Naive B cell (primary cell): ENCODE results near the gene MBP. TPM values are rescaled to one million over a fixed set of nuclear protein-coding genes. Genes with fewer than 3 reads are reported as not detected.

Source experiments
- ATAC-seq, 2 donors: fragments of 150-1000 bp; cut with Tn5 transposase; 2 replicates each; pipeline ENCODE4 v1.10.0; 2021; ENCODE audit warnings: low read depth in 2 of 2, mild to moderate bottlenecking in 2 of 2, moderate library complexity in 2 of 2
- DNase-seq: peaks from one replicate; pipeline ENCODE4 v3.0.0; 2022
- H3K27ac Mint-ChIP-seq, 6 donors: one replicate each; pipeline ENCODE4 v1.8.0; 2020 to 2022; ENCODE audit warnings: mild to moderate bottlenecking in 6 of 6, mixed read lengths in 6 of 6, moderate library complexity in 5 of 6, inconsistent platforms in 2 of 6
- H3K27me3 Mint-ChIP-seq, 3 donors: one replicate each; pipeline ENCODE4 v1.8.0; 2021 to 2022; ENCODE audit warnings: mixed read lengths in 3 of 3, mild to moderate bottlenecking in 1 of 3
- H3K36me3 Mint-ChIP-seq, 2 donors: one replicate each; pipeline ENCODE4 v1.8.0; 2020 to 2022; ENCODE audit warnings: mixed read lengths in 2 of 2, inconsistent platforms in 1 of 2, mild to moderate bottlenecking in 1 of 2
- H3K4me1 Mint-ChIP-seq, 3 donors: one replicate each; pipeline ENCODE4 v1.8.0; 2020 to 2022; ENCODE audit warnings: mixed read lengths in 3 of 3, inconsistent platforms in 1 of 3, mild to moderate bottlenecking in 1 of 3, moderate library complexity in 1 of 3
- H3K4me3 Mint-ChIP-seq, 8 donors: one replicate each; pipeline ENCODE4 v1.8.0; 2020 to 2022; ENCODE audit warnings: mild to moderate bottlenecking in 8 of 8, mixed read lengths in 8 of 8, moderate library complexity in 8 of 8, inconsistent platforms in 2 of 8
- H3K9me3 Mint-ChIP-seq, 7 donors: one replicate each; pipeline ENCODE4 v1.8.0; 2020 to 2022; ENCODE audit warnings: mixed read lengths in 7 of 7, mild to moderate bottlenecking in 5 of 7, inconsistent platforms in 2 of 7, moderate library complexity in 1 of 7
- polyA plus RNA-seq, 6 donors: library from polyadenylated mRNA; unstranded; fragments of 300-500 nt; fragmentation: Illumina TruSeq; gene quantifications; one replicate each; pipeline ENCODE4 v1.2.3, GENCODE V29; 2021; ENCODE audit warnings: low read depth in 6 of 6

The MBP gene
- 10 to 100 TPM; 35.4 to 69.2 (median 66.6) TPM for polyA plus RNA-seq

DNA sequence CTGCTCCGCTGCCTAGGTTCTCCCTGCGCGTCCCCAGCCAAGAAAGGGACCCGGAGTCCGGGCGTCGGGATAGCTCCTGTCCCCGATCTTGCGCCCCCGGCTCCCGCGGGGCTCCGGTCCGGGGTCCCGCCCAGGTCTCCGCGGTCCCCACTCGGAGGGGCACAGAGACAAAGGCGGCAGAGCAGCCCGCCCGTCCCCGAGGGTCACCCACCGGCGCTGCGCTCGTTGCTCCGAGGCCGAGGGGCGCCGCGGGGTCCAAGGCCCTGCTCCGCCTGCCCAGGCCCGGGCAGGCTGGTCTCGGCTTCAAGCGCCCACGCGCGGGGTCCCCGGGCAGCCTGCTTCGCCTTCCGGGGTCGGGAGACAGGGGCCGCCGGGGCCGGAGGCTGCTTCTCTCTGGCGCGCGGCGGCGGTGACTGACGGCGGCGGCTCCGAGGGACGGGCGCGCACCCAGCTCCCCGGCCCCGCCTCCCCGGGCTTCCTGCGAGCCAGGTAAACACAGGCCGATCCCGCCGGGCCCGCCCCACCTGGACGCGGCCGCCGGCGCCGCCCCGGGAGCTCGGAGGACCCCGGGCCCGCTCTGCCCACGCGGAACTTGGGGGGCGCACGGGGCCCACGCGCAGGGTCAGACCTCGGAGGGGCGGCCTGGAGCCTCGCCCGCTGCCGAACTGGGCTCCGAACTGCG is at the start of gene MBP:
Gene MBP, minus strand, starts transcription at position 415 of the 682 bp plus-strand sequence. CDS start 27,522 bp downstream, outside the sequence.
- Mint-ChIP-seq H3K27me3 (no peaks in the 10 kb centered on the region), H3K4me1 (peaks cover 44 to 54% (median 53%) of the 10 kb centered on the region in 3 donors), H3K4me3 (peak within 1 kb of the TSS; percentile 88 to 98 (median 96)), H3K9me3 (no peaks in the 10 kb centered on the region), H3K36me3 (no peaks in the 10 kb centered on the region), H3K27ac (peak within 1 kb of the TSS; percentile 85 to 99 (median 98))
- ATAC-seq (peak; percentile 47 to 49), DNase-seq (peak; percentile 68)

DNA sequence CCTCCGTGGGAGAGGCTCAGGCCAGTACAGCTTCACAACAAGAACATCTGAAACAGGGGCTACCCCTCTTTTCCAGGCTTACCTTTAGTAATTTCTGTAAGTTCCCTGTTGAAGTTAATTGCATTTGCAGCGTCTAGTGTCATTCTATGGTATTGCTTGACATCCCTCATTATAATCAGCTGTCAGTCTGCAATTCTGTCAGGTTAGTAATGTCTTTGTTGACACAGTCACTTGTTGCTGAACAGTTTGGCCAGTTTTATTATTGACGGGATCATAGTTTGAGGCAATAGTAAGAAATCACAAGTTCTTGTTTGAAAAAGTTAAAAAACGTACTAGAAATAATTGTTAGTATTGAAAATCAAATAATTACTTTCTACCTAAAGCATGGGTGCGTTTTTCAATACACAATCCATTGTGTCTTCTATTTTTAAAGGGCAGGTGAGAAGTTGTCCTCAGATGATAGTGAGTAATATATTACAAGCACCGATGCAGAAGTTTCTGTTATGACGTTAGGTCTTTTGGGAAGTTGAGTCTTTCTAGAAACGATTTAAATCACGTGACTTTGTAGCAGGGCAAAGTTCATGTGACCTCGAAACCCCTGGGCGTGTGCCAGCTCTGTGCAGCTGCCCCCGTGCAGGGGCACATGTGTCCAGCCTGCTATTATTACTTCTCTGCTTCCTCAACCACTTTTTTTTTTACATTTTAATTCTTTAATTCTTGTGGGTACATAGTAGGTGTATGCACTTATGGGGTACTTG is 49.5 kb upstream of the MBP start:
- no peaks in the 10 kb centered on the region for H3K4me1 Mint-ChIP-seq
- DNase-seq, result no peak
- no peaks in the 10 kb centered on the region for H3K36me3 Mint-ChIP-seq
- ATAC-seq, result no peak
- H3K27me3 Mint-ChIP-seq, result peaks cover 0 to 8% (median 0%) of the 10 kb centered on the region in 3 donors
- H3K9me3 Mint-ChIP-seq, result peaks cover 0 to 11% (median 8%) of the 10 kb centered on the region in 7 donors
- no peak overlapping the region for H3K4me3 Mint-ChIP-seq
- no peak overlapping the region for H3K27ac Mint-ChIP-seq

DNA sequence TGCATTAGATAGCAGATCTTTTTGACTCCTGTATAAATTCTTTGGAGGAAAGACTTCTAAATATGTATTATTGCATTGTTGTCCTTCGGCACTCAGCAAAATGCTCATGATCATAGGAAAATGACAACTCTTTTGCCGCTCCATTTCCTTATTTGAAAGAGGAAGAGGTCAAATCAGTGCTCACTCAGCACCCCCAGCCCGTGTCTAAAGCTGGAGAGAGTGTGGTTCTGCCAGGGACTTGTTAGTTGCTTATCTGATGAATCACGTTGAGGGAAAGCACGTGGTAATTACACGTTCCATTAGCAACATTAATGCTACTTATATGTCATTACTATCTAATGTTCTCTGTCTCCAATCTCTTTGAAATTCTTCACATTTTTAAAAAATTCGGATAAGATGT is 46.0 kb upstream of the MBP start:
- Mint-ChIP-seq H3K9me3 (no peaks in the 10 kb centered on the region), H3K27me3 (peaks cover 0 to 4% (median 0%) of the 10 kb centered on the region in 3 donors), H3K36me3 (no peaks in the 10 kb centered on the region), H3K4me1 (no peaks in the 10 kb centered on the region), H3K27ac (no peak overlapping the region), H3K4me3 (no peak overlapping the region)
- DNase-seq, result no peak
- no peak for ATAC-seq

DNA sequence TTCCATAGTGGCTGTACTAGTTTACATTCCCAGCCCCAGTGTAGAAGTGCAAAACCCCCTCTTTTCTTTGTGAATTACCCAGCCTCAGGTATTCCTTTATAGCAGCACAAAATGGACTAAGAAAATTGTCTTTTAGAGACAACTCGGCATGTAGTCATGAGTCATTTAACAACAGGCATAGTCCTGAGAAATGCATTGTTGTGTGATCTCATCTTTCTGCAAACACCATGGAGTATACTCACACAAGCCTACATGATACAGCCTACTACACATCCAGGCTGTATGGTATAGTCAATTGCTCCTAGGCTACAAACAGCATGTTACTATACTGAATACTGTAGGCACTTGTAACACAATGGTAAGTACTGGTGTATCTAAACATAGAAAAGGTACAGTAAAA is 44.4 kb upstream of the MBP start:
- Mint-ChIP-seq H3K27ac (no peak overlapping the region), H3K4me1 (no peaks in the 10 kb centered on the region), H3K27me3 (no peaks in the 10 kb centered on the region), H3K4me3 (no peak overlapping the region), H3K9me3 (no peaks in the 10 kb centered on the region), H3K36me3 (no peaks in the 10 kb centered on the region)
- DNase-seq (no peak), ATAC-seq (no peak)

DNA sequence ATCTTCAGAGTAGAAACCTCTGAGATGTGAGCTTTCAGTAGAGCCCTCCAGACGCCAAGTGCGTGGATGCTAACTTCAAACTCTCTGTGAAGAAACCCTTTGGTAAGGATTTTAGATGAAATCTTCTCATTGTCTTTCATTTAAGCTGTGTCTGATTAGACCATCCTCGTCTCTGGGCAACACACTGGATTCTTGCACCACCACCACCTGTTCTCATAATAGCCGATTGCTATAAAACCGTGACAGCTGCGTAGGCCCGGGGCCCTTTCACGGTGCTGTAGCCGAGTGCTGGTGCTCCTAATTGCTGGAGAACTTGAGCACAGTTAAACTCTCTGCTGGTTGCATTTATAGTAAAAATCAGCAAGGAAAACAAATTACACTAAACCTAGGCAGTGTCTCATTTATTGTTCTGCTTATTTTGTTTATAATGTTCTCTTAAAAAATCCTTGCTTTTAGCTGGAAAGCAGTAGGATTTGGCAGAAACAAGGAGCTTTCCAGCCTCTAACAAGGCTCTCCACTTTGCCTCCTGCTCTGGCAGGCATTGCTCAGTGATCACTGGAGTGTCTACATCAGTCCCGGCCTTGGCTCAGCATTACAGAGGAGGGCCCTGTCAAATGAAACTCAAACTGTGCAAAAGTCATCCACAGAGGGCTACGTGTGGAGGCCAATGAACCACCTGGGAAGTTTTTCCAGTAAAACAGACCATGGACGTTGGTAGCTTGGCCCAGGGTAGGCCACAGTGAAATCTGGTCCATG is 40.9 kb upstream of the MBP start:
- Mint-ChIP-seq H3K9me3 (no peaks in the 10 kb centered on the region), H3K4me3 (no peak overlapping the region), H3K27ac (peak overlapping the region in 1 of 6 donors; percentile 47), H3K4me1 (no peaks in the 10 kb centered on the region), H3K27me3 (no peaks in the 10 kb centered on the region), H3K36me3 (no peaks in the 10 kb centered on the region)
- ATAC-seq, result no peak
- no peak for DNase-seq

DNA sequence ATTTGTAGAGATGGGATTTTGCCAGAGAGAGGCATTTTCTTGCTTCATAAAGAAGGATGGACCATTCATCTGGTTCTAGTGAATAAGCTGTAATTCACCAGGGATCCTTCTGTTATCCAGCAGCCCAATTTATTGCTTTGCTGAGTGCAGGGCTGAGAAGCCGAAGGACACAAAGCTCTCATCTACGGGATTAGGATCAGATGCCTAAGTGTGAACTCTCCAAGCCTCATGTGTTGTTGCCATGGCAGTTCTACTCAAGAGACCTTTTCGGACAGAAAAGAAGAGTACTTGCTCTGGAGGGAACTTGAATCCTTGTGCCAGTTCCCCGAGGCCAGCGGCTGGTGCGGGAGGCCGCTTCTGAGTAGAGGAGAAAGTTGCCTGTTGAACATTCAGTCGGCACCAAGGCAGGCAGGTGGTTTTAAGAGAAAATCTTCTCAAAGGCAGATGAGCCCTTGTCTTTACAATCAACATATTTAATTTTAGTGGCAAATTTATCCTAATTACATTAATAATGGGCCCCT is 38.4 kb upstream of the MBP start:
- no peaks in the 10 kb centered on the region for H3K36me3 Mint-ChIP-seq
- no peak overlapping the region for H3K27ac Mint-ChIP-seq
- ATAC-seq, result no peak
- H3K9me3 Mint-ChIP-seq, result no peaks in the 10 kb centered on the region
- no peak for DNase-seq
- no peaks in the 10 kb centered on the region for H3K4me1 Mint-ChIP-seq
- H3K4me3 Mint-ChIP-seq, result no peak overlapping the region
- H3K27me3 Mint-ChIP-seq, result peaks cover 2 to 5% (median 4%) of the 10 kb centered on the region in 3 donors

DNA sequence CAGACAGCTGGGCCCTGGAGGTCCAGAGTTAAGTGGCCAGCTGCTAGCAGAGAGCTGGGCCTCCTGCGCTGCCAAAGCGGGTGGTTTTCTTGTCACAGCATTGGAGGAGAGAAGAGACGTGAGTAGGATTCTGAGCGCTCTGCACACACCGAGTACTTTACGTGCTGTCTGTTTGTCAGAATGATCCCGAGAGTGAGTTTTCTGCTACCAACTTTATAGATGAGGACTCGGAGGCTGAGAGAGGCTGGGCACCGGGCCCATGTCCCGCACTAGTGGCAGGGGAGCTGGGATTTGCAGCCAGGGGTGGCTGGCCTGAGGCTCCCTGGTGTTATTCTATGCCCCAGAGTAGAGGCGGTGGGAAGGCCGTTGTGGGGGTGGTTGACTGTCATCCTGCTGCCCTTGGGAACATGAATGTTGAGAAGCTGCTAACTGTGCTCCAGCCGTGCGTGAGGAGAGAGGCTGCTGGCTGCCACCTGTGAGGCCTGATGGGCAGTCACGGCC is 36.3 kb upstream of the MBP start:
- DNase-seq, result no peak
- H3K4me3 Mint-ChIP-seq, result peak overlapping the region in 1 of 8 donors; percentile 55
- no peaks in the 10 kb centered on the region for H3K4me1 Mint-ChIP-seq
- peaks cover 0 to 3% of the 10 kb centered on the region in 2 donors for H3K36me3 Mint-ChIP-seq
- no peak for ATAC-seq
- H3K27ac Mint-ChIP-seq, result peak overlapping the region in 1 of 6 donors; percentile 31
- peaks cover 11 to 23% (median 23%) of the 10 kb centered on the region in 3 donors for H3K27me3 Mint-ChIP-seq
- H3K9me3 Mint-ChIP-seq, result no peaks in the 10 kb centered on the region

DNA sequence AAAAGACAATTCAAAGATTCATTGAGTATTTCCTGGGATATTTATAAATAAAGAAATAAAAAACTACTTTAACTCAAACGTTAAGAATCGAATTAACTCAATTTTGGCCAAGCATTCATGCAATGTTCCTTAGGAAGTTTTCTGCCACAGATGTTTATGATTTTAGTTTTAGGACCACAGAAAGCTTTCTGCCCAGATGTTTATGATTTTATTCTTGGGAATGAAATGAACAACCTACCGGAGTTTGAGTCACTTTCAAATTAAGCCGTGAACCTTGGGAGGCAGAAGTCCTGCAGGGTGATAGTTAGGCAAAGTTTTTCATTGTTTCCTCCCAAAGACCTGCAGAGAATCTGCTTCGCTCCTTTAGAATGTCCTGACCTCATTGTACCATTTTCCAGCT is 34.7 kb upstream of the MBP start:
- ATAC-seq, result no peak
- no peak for DNase-seq
- Mint-ChIP-seq H3K27ac (no peak overlapping the region), H3K4me1 (no peaks in the 10 kb centered on the region), H3K36me3 (peaks cover 3 to 5% of the 10 kb centered on the region in 2 donors), H3K4me3 (no peak overlapping the region), H3K27me3 (peaks cover 14 to 37% (median 37%) of the 10 kb centered on the region in 3 donors), H3K9me3 (no peaks in the 10 kb centered on the region)

DNA sequence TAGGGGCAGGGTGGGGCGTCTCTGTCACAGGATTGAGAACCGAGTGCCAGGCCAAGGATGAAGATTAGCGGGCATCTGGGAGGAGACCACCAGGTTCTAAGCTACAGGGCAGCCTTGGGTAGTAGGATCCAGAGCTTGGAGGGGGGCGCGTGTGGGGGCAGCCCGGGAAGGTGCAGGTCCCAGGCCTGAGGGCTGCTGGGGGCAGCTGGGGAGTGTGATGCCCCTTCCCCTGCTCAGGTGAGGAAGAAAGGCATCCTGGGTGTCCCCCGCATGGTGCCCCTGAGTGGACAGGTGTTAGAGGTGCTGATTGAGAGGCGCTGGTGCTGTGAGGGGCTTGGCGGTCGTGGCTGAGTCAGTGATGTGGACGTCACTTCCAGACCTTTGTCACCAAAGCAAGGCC is 33.9 kb upstream of the MBP start:
- peaks cover 14 to 37% (median 37%) of the 10 kb centered on the region in 3 donors for H3K27me3 Mint-ChIP-seq
- no peaks in the 10 kb centered on the region for H3K9me3 Mint-ChIP-seq
- peaks cover 3 to 5% of the 10 kb centered on the region in 2 donors for H3K36me3 Mint-ChIP-seq
- ATAC-seq, result no peak
- DNase-seq, result no peak
- no peak overlapping the region for H3K4me3 Mint-ChIP-seq
- peaks cover 0 to 4% (median 0%) of the 10 kb centered on the region in 3 donors for H3K4me1 Mint-ChIP-seq
- peak overlapping the region in 2 of 6 donors; percentile 27 to 47 for H3K27ac Mint-ChIP-seq

DNA sequence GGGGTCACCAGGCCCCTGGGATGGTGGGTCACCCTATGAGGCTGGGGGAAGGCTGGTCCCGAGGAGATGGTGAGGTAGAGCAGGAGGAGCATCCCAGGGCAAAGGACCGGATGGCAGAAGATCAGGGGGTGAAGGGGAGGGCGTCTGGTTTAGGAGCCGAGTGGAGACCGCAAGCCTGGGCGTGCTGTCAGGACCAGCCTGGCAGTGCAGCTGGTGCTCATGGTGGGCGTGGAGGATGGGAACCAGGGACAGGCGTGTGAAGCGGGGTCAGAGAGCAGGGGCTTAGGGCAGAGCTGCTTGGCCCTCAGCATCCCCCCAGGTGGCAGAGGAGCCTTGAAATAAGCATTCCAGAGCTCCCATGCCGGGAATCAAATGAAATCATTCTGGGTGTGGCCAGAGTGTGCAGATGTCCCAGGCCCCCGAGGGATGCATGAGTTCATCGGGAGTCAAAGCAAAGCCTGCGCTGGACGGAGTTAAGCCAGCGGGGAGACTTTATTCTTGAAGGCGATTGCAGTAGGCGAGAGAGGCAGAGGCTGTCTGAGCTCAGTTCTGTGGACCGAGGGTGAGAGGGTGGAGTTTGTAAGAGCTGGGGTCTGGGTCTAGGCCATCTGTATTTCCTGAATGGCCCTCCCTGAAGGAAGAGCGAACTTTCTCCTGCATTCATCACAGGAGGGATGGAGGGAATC is 33.1 kb upstream of the MBP start:
- Mint-ChIP-seq H3K36me3 (peaks cover 3 to 5% of the 10 kb centered on the region in 2 donors), H3K4me1 (peaks cover 2 to 5% (median 3%) of the 10 kb centered on the region in 3 donors), H3K9me3 (no peaks in the 10 kb centered on the region), H3K27ac (peak overlapping the region in 1 of 6 donors; percentile 1), H3K27me3 (peaks cover 18 to 37% (median 37%) of the 10 kb centered on the region in 3 donors), H3K4me3 (no peak overlapping the region)
- DNase-seq (no peak), ATAC-seq (no peak)

DNA sequence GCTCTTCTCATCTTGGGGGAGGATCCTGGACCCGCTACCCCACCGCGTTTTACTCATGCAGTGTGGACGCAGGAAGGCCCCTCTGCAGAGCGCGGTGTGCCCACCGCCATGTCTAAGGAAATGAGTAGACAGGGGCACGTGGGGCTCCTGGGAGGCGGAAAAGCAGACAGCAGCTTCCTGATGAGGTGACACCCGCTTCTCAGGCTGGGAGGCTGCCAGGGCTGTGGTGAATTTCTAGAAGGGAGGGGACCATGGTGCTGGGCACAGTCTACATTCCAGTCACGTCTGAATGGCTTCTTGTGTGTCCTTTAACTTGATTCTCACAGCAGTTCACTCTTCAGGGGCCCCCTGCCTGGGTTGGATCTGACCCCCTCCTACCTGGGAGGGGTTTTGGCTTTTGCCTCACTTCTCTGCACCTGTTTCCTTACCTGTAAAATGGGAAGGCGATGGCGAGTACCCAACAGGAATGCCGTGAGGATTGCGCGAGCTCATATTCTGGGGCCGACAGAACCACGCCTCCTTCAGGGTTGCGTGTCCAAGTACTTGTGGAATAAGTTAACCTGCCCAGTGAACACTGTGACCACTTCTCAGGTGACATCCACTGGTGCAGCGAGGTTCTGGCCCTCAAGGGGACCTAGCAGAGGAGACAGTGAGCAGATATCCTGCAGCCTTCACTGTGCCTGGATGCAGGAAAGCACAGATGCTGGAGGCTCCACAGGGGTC is 32.3 kb upstream of the MBP start:
- Mint-ChIP-seq H3K4me1 (peaks cover 9% of the 10 kb centered on the region in 3 donors), H3K9me3 (no peaks in the 10 kb centered on the region), H3K4me3 (no peak overlapping the region), H3K27me3 (peaks cover 25 to 37% (median 37%) of the 10 kb centered on the region in 3 donors), H3K36me3 (peaks cover 3 to 5% of the 10 kb centered on the region in 2 donors), H3K27ac (no peak overlapping the region)
- DNase-seq (no peak), ATAC-seq (no peak)

DNA sequence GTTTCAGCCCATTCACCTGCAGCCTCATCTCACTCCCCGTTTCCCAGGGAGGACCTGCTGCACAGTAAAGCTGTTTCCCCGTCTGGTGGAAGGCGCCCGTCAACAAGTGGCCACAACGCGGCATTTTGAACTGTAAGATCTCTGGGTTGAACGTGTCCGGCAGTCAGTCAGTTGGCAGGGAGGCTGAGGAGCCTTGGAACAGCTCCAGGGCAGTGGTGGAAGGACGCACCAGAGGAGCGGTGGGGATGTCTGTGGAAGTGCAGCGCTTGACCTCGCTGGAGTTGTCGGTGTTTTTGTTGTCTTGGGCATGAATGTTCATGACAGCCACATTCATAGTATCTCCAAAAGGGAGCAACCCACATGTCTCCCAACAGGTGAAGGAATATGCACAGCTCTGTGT is 31.4 kb upstream of the MBP start:
- no peak overlapping the region for H3K27ac Mint-ChIP-seq
- no peaks in the 10 kb centered on the region for H3K9me3 Mint-ChIP-seq
- H3K4me1 Mint-ChIP-seq, result peaks cover 9 to 10% (median 9%) of the 10 kb centered on the region in 3 donors
- DNase-seq, result no peak
- peaks cover 3 to 5% of the 10 kb centered on the region in 2 donors for H3K36me3 Mint-ChIP-seq
- H3K4me3 Mint-ChIP-seq, result no peak overlapping the region
- H3K27me3 Mint-ChIP-seq, result peaks cover 25 to 37% (median 37%) of the 10 kb centered on the region in 3 donors
- ATAC-seq, result no peak
